Heart left ventricle (tissue), 13 donors: ENCODE data around the gene INHBA.

ENCODE experiments used
- CTCF ChIP-seq, 12 donors: fragments of 200-600 bp; sonication (generic) in 4 of 12; IDR thresholded peaks; one replicate each; pipeline versions ENCODE4 v1.5.0 to v1.8.0; 2018 to 2022; ENCODE audit warnings: antibody characterized with exemption in 12 of 12, mild to moderate bottlenecking in 5 of 12
- POLR2A ChIP-seq, 2 donors: fragments of 450-650 bp; IDR thresholded peaks; one replicate each; pipeline ENCODE4 v1.6.1; 2017; ENCODE audit warnings: antibody characterized with exemption in 2 of 2, mild to moderate bottlenecking in 2 of 2, moderate library complexity in 2 of 2
- donor health status: ischemic (EF 13 %, LVEDD 7.1; RV severe dilation, severe dysfunction).
- donor health status: DM: no; HTN: yes; CAD: no.
- donor health status: DM: no; HTN: no; CAD: no.
- donor health status: ischemic (EF 25% LVEDD 6.9; RV normal size, moderate dysfunction).
- donor health status: ischemic (EF 25% LVEDD 5.7; RV mildly dilated, moderate dysfunction).
- donor health status: ischemic (EF 35%, LVEDD 5.7; RV mildly dilated, moderate dysfunction).
- donor health status: nonischemic (EF 11% LVEDD 7.7; RV severe dilation, severe dysfunction).
- donor health status: DM: yes; HTN: yes; CAD: no.
- donor health status: PGD.
- donor health status: ischemic (EF 29% LVEDD 5.4; RV normal size, mild dysfunction).
- donor health status: nonischemic (EF 23%, LVEDD 6.1; RV moderate dilation, normal function).

DNA sequence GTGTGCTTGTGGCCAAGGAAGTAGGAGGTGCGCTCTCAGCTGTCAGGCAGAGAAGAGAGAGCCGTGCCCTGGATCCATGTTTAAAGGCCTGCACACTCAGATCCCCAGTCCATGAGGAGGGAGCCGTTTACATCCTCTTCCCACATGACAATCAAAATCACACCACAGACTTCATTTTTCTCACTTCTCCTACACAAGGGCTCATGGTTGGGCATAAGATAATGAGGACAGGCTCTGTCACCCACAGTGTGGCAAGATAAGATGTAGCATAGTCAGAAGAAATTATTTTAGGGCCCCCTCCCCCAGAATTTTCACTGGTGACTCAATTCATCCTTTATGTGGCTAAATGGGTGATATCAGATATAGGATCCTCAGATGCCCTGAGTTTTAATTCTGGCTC is 35.9 kb upstream of the INHBA start:
- TF ChIP-seq CTCF (IDR thresholded peaks at IDR 0.05) = no peak
- TF ChIP-seq POLR2A (IDR thresholded peaks at IDR 0.05) = no peak
